ENCODE measurements around the gene EPN2. TPM values are rescaled to one million over a fixed set of nuclear protein-coding genes. Genes with fewer than 3 reads are reported as not detected.

The EPN2 gene
- total RNA-seq, 1 donor, result 18.1 TPM

DNA sequence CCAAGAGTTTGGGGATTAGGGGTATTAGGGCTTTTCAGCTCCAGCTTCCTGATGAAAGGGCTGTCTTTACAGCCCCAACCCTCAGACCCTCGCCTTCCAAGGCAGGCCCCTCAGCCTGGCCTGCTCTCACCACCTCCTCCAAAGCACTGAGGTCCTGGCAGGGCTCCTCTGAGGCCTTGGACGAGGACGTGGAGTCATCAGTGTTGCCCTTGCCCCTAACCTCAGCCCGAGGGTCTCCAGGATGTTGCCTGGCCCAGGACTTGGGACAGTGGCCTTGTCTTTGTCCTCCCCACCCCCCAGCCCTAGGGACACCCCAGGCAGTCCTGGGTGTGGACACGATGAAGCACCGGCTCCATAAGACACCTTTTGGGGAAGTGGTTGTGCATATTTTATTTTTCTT, 97.2 kb downstream of the EPN2 start:
- Histone ChIP-seq H3K4me1 (ENCODE audit: insufficient read depth, low read length) (peaks cover 20% of the 10 kb centered on the region), H3K9me3 (ENCODE audit: low read depth, low read length) (no peaks in the 10 kb centered on the region), H4K20me1 (ENCODE audit: insufficient read depth, low read length) (no peaks in the 10 kb centered on the region), H3K4me3 (ENCODE audit: insufficient read depth, low read length) (no peak overlapping the region), H3K36me3 (ENCODE audit: insufficient read depth, low read length) (peaks cover 27% of the 10 kb centered on the region), H2AFZ (ENCODE audit: low read length) (no peak overlapping the region), H3K79me2 (ENCODE audit: insufficient read depth, low read length) (no peaks in the 10 kb centered on the region), H3K27ac (ENCODE audit: low read depth, low read length) (no peak overlapping the region), H3K4me2 (ENCODE audit: insufficient read depth, low read length) (no peak overlapping the region), H3K27me3 (ENCODE audit: insufficient read depth, low read length) (no peaks in the 10 kb centered on the region)
- DNase-seq (ENCODE audit: insufficient read length, low spot score, missing footprints), result peak; percentile 22
- TF ChIP-seq CTCF (IDR thresholded peaks at IDR 0.05; ENCODE audit: extremely low read depth, low read depth, low read length), result no peak

DNA sequence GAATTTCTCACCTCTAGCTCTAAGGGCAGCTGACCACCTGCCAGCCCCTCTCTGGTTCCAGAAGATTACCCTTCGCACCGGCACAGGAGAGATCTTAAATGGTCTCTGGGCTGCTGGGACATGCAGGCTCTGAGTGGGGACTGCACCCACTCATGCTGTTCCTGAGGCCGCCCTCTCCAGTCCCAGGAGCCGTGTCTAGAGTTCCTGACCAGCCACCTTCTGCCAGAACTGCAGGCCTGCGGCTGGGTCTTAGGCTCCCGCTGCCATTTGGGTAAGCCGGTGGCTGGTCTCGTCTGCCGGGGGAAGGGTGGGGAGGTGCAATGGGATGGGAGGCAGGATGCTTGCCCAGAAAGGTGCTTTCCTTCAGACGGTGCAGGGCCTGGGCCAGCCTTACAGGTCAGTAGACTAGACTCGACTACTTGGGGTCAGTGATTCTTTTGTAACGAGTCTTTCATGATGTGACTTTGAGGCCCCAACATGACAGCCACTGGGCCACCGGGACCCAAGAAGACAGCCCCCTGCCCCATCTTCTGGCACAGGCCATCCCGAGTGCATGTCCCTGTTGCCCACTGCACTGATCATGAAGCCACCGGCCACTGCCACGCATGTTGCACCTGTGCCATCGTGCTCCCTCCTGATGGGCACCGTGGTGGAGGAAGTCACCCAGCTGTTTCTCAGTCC, 98.9 kb downstream of the EPN2 start:
- DNase-seq (ENCODE audit: insufficient read length, low spot score, missing footprints), result peak; percentile 41
- no peak overlapping the region for H3K27ac ChIP-seq (ENCODE audit: low read depth, low read length)

DNA sequence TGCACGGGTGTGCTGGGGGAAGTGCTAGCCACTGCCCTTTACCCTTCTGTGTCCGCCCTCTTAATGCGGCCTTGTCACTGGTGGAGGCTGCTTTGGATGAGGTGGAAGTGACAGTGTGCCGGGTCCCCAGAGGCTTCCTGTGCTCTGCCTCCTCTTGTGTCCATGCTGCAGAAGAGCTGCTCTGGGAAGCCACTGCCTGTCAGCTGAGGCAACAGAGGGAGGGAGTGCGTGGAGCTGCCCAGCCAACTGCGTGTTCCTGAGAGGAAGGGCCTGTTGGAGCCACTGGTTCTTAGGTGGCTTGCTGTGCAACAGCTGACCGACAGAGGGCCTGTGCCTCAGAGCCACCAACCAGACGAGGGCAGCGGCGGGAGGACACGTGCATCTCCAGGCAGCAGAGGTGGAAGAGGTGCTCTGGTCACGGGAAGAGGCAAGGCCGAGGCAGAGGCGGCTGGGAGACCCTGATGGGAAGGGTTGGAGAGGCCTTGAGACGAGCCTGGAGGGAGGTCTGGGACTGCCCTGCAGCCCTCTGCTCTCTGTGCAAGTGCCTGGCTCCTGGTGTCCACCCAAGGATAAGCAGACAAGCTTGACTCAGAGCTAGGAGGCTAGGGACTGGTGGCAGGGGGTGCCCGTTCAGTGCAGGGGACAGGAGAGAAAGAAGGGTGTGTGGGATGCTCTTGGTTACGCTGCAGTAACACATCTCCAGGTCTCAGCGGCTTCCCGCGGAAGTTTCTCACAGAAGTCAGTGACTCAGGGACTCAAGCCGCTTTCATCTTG, 100.0 kb downstream of the EPN2 start:
- Histone ChIP-seq H3K27me3 (ENCODE audit: insufficient read depth, low read length) (no peaks in the 10 kb centered on the region), H3K36me3 (ENCODE audit: insufficient read depth, low read length) (peaks cover 23% of the 10 kb centered on the region), H3K4me1 (ENCODE audit: insufficient read depth, low read length) (peaks cover 9% of the 10 kb centered on the region), H3K4me2 (ENCODE audit: insufficient read depth, low read length) (no peak overlapping the region), H3K9me3 (ENCODE audit: low read depth, low read length) (no peaks in the 10 kb centered on the region), H2AFZ (ENCODE audit: low read length) (no peak overlapping the region), H4K20me1 (ENCODE audit: insufficient read depth, low read length) (no peaks in the 10 kb centered on the region), H3K79me2 (ENCODE audit: insufficient read depth, low read length) (no peaks in the 10 kb centered on the region), H3K27ac (ENCODE audit: low read depth, low read length) (no peak overlapping the region), H3K4me3 (ENCODE audit: insufficient read depth, low read length) (no peak overlapping the region)
- TF ChIP-seq CTCF (IDR thresholded peaks at IDR 0.05; ENCODE audit: extremely low read depth, low read depth, low read length), result no peak
- peak; percentile 41 for DNase-seq (ENCODE audit: insufficient read length, low spot score, missing footprints)

More for the DNA sequence above, 98.9 kb downstream of the EPN2 start:
- no peak overlapping the region for H3K4me2 ChIP-seq (ENCODE audit: insufficient read depth, low read length)
- peaks cover 27% of the 10 kb centered on the region for H3K36me3 ChIP-seq (ENCODE audit: insufficient read depth, low read length)
- H3K27me3 ChIP-seq (ENCODE audit: insufficient read depth, low read length), result no peaks in the 10 kb centered on the region
- H3K4me1 ChIP-seq (ENCODE audit: insufficient read depth, low read length), result peaks cover 11% of the 10 kb centered on the region
- H3K4me3 ChIP-seq (ENCODE audit: insufficient read depth, low read length), result no peak overlapping the region
- H2AFZ ChIP-seq (ENCODE audit: low read length), result no peak overlapping the region
- H3K9me3 ChIP-seq (ENCODE audit: low read depth, low read length), result no peaks in the 10 kb centered on the region
- no peak for TF ChIP-seq CTCF (IDR thresholded peaks at IDR 0.05; ENCODE audit: extremely low read depth, low read depth, low read length)
- H3K79me2 ChIP-seq (ENCODE audit: insufficient read depth, low read length), result no peaks in the 10 kb centered on the region
- no peaks in the 10 kb centered on the region for H4K20me1 ChIP-seq (ENCODE audit: insufficient read depth, low read length)

DNA sequence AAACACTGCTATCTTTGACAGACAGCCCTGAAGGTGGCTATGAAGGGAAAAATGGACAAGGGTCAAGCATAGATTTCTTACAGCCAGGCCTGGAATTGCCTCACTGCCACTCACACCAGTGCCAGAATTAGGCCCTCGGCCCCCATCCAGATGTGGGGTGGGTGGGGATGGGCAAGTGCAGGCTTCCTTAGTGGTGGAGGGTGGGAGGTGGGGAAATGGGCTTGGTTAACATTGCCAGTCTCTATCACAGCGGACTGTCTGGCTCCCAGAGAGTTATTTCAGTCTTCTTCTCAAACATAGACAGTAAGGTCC, 100.5 kb downstream of the EPN2 start:
- Histone ChIP-seq H3K27me3 (ENCODE audit: insufficient read depth, low read length) (no peaks in the 10 kb centered on the region), H3K27ac (ENCODE audit: low read depth, low read length) (no peak overlapping the region), H3K79me2 (ENCODE audit: insufficient read depth, low read length) (no peaks in the 10 kb centered on the region), H3K4me3 (ENCODE audit: insufficient read depth, low read length) (no peak overlapping the region), H3K9me3 (ENCODE audit: low read depth, low read length) (no peaks in the 10 kb centered on the region), H3K4me1 (ENCODE audit: insufficient read depth, low read length) (peaks cover 13% of the 10 kb centered on the region), H3K36me3 (ENCODE audit: insufficient read depth, low read length) (peaks cover 23% of the 10 kb centered on the region), H4K20me1 (ENCODE audit: insufficient read depth, low read length) (no peaks in the 10 kb centered on the region), H2AFZ (ENCODE audit: low read length) (no peak overlapping the region), H3K4me2 (ENCODE audit: insufficient read depth, low read length) (no peak overlapping the region)
- DNase-seq (ENCODE audit: insufficient read length, low spot score, missing footprints), result no peak
- TF ChIP-seq CTCF (IDR thresholded peaks at IDR 0.05; ENCODE audit: extremely low read depth, low read depth, low read length), result no peak

Data from osteoblast (primary cell).